ENCODE results near the gene ZNF362. TPM values are rescaled to one million over a fixed set of nuclear protein-coding genes. Genes with fewer than 3 reads are reported as not detected.

ZNF362 gene
- total RNA-seq, 2 donors from 2014 or later = 45.0 to 52.0 TPM

- intact Hi-C loops (cut with DNase I) = loop anchor here (2.0 to 10.0 kb wide), 4 partner anchors 72 to 176 kb away; no protein-coding TSS in a partner anchor
- TF ChIP-seq POLR2A (IDR thresholded peaks at IDR 0.05) (no peak), CTCF (IDR thresholded peaks at IDR 0.05) (no peak), POLR2AphosphoS5 (IDR thresholded peaks at IDR 0.05) (no peak)
- Histone ChIP-seq H3K4me3 (no peak overlapping the region), H3K36me3 (no peaks in the 10 kb centered on the region), H3K4me1 (replicated peaks) (no peaks in the 10 kb centered on the region), H3K9me3 (no peaks in the 10 kb centered on the region), H3K27ac (no peak overlapping the region), H3K27me3 (replicated peaks; ENCODE audit: insufficient read depth) (no peaks in the 10 kb centered on the region)
- no peak for DNase-seq (ENCODE audit: low spot score)
- 76% methylated on average over 13 of the region's 13 CpGs for WGBS
Measured at GRCh38 chr1:33294071-33295010, 38.0 kb downstream of the ZNF362 start.

GRCh38 chr1:33295023-33295422 lies 38.7 kb downstream of the ZNF362 start:
- H3K9me3 ChIP-seq = no peaks in the 10 kb centered on the region
- H3K36me3 ChIP-seq = no peaks in the 10 kb centered on the region
- H3K27ac ChIP-seq = no peak overlapping the region
- H3K27me3 ChIP-seq (replicated peaks; ENCODE audit: insufficient read depth) = no peaks in the 10 kb centered on the region
- DNase-seq (ENCODE audit: low spot score) = no peak
- WGBS = 65% methylated on average over 15 of the region's 15 CpGs
- TF ChIP-seq POLR2A (IDR thresholded peaks at IDR 0.05) (no peak), POLR2AphosphoS5 (IDR thresholded peaks at IDR 0.05) (no peak), CTCF (IDR thresholded peaks at IDR 0.05) (no peak)
- H3K4me1 ChIP-seq (replicated peaks) = no peaks in the 10 kb centered on the region
- no peak overlapping the region for H3K4me3 ChIP-seq
- intact Hi-C loops (cut with DNase I) = loop anchor here (2.0 to 10.0 kb wide), 4 partner anchors 72 to 176 kb away; no protein-coding TSS in a partner anchor

- intact Hi-C loops (cut with DNase I) = loop anchor here (2.0 to 10.0 kb wide), 4 partner anchors 71 to 175 kb away; no protein-coding TSS in a partner anchor
- Histone ChIP-seq H3K27ac (no peak overlapping the region), H3K9me3 (no peaks in the 10 kb centered on the region), H3K4me1 (replicated peaks) (no peaks in the 10 kb centered on the region), H3K36me3 (no peaks in the 10 kb centered on the region), H3K4me3 (no peak overlapping the region), H3K27me3 (replicated peaks; ENCODE audit: insufficient read depth) (no peaks in the 10 kb centered on the region)
- peak; percentile 87 for DNase-seq (ENCODE audit: low spot score)
- peak; percentile 97 to 99 (median 98) for TF ChIP-seq CTCF (IDR thresholded peaks at IDR 0.05)
- peak; percentile 71 for TF ChIP-seq POLR2AphosphoS5 (IDR thresholded peaks at IDR 0.05)
- TF ChIP-seq POLR2A (IDR thresholded peaks at IDR 0.05) = no peak
- WGBS = 25% methylated on average over 12 of the region's 12 CpGs
Measured at GRCh38 chr1:33295450-33296081, 39.3 kb downstream of the ZNF362 start.

GRCh38 chr1:33296082-33296458 lies 39.8 kb downstream of the ZNF362 start:
- H3K27ac ChIP-seq = no peak overlapping the region
- no peaks in the 10 kb centered on the region for H3K27me3 ChIP-seq (replicated peaks; ENCODE audit: insufficient read depth)
- H3K36me3 ChIP-seq = no peaks in the 10 kb centered on the region
- H3K4me3 ChIP-seq = no peak overlapping the region
- no peak for DNase-seq (ENCODE audit: low spot score)
- TF ChIP-seq POLR2AphosphoS5 (IDR thresholded peaks at IDR 0.05) (no peak), POLR2A (IDR thresholded peaks at IDR 0.05) (no peak), CTCF (IDR thresholded peaks at IDR 0.05) (no peak)
- H3K9me3 ChIP-seq = no peaks in the 10 kb centered on the region
- intact Hi-C loops (cut with DNase I) = loop anchor here (5.0 to 10.0 kb wide), 2 partner anchors 81 to 161 kb away; no protein-coding TSS in a partner anchor
- 65% methylated on average over 9 of the region's 9 CpGs for whole genome bisulfite sequencing
- no peaks in the 10 kb centered on the region for H3K4me1 ChIP-seq (replicated peaks)
